Central memory CD8-positive, alpha-beta T cell (primary cell): Measurements from ENCODE around the gene ARFGAP1.

ENCODE experiments used
- ATAC-seq: fragments of 150-1000 bp; cut with Tn5 transposase; replicated peaks from 2 replicates; pipeline ENCODE4 v1.10.0; 2022; ENCODE audit warnings: mild to moderate bottlenecking, moderate FRiP score, moderate number of reproducible peaks; ENCODE audit not compliant: poor library complexity, severe bottlenecking; ENCODE audit errors: extremely low read depth
- DNase-seq, 2 donors: peaks; one replicate each; pipeline ENCODE4 v3.0.0; 2021; ENCODE audit warnings: low spot score in 2 of 2
- H3K27ac Mint-ChIP-seq: one replicate; pipeline ENCODE4 v1.8.0; 2022; ENCODE audit warnings: low read depth, mild to moderate bottlenecking, moderate library complexity, mixed read lengths
- H3K27me3 Mint-ChIP-seq: one replicate; pipeline ENCODE4 v1.8.0; 2022; ENCODE audit warnings: mixed read lengths
- H3K36me3 Mint-ChIP-seq: one replicate; pipeline ENCODE4 v1.8.0; 2022; ENCODE audit warnings: mild to moderate bottlenecking, moderate library complexity, mixed read lengths; ENCODE audit not compliant: insufficient read depth
- H3K4me1 Mint-ChIP-seq: one replicate; pipeline ENCODE4 v1.8.0; 2022; ENCODE audit warnings: mixed read lengths
- H3K4me3 Mint-ChIP-seq: one replicate; pipeline ENCODE4 v1.8.0; 2022; ENCODE audit warnings: mild to moderate bottlenecking, moderate library complexity, mixed read lengths
- H3K9me3 Mint-ChIP-seq: one replicate; pipeline ENCODE4 v1.8.0; 2022; ENCODE audit warnings: mixed read lengths

ARFGAP1 gene

DNA sequence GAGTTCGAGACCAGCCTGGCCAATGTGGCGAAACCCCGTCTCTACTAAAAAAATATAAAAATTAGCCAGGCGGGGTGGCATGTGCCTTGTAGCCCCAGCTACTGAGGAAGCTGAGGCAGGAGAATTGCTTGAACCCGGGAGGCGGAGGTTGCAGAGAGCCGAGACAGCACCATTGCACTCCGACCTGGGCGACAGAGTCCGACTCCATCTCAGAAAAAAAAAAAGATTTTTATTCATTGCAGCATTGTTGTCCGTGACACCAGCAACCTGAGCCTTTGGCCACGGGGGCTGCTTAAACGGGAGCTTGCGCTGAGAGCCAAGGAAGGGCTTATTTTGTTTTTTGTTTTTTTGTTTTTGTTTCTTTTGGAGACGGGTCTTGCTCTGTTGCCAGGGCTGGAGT, 7.3 kb downstream of the ARFGAP1 start:
- Mint-ChIP-seq H3K4me3 (no peak overlapping the region), H3K27me3 (no peaks in the 10 kb centered on the region), H3K9me3 (no peaks in the 10 kb centered on the region), H3K4me1 (no peaks in the 10 kb centered on the region), H3K36me3 (peaks cover 21% of the 10 kb centered on the region), H3K27ac (no peak overlapping the region)
- no peak for DNase-seq
- ATAC-seq: no peak

DNA sequence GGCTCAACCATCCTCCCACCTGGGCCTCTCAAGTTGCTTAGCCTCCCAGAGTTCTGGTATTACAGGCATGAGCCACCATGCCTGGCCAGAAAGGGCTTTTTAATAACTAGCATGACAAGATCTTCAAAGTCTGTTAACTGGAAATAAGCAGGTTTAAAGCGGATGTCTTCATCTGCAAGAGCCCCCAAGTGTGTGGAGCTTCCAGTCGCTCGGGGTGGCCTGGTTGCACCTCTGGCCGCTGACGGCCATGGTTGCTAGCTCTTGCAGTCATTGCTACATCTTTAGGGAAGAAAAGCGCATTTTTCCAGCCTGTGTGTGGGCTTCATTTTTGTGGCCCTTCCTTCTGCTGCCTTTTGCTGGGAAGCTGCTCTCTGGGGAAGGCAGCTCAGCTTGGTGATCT, 7.8 kb downstream of the ARFGAP1 start:
- Mint-ChIP-seq H3K9me3 (no peaks in the 10 kb centered on the region), H3K36me3 (peaks cover 21% of the 10 kb centered on the region), H3K27me3 (no peaks in the 10 kb centered on the region), H3K4me3 (no peak overlapping the region), H3K4me1 (no peaks in the 10 kb centered on the region), H3K27ac (no peak overlapping the region)
- ATAC-seq (no peak), DNase-seq (no peak)

DNA sequence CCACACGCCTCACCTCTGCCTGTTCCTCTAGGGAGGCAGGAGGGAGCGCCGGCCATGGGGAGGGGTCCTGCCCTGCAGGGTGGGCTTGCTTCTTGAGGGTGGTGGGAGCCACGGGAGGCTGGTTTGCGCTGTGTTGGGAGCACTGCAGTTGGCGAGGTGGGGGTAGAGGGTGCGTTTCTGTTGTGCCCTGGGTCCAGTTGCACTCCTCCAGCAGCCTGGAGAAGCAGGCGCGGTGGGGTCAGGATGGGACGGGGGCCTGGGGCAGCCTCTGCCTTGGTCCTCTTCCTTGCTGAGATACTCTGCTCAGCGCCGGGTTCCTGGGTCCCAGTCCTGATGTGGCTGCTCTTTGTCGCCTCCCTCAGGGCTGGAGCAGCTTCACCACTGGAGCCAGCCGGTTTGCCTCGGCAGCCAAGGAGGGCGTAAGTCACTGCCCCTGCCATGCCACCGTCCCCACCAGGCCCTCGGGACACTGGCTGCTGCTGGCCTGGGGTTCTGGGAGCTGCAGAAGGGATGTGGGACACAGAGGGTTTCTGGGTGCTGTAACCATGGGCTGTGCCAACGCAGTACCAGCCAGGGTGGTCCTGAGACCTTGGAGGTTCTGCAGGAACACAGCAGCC, 8.4 kb downstream of the ARFGAP1 start:
- Mint-ChIP-seq H3K27me3 (no peaks in the 10 kb centered on the region), H3K36me3 (peaks cover 22% of the 10 kb centered on the region), H3K27ac (no peak overlapping the region), H3K9me3 (no peaks in the 10 kb centered on the region), H3K4me3 (no peak overlapping the region), H3K4me1 (no peaks in the 10 kb centered on the region)
- DNase-seq (no peak), ATAC-seq (no peak)

DNA sequence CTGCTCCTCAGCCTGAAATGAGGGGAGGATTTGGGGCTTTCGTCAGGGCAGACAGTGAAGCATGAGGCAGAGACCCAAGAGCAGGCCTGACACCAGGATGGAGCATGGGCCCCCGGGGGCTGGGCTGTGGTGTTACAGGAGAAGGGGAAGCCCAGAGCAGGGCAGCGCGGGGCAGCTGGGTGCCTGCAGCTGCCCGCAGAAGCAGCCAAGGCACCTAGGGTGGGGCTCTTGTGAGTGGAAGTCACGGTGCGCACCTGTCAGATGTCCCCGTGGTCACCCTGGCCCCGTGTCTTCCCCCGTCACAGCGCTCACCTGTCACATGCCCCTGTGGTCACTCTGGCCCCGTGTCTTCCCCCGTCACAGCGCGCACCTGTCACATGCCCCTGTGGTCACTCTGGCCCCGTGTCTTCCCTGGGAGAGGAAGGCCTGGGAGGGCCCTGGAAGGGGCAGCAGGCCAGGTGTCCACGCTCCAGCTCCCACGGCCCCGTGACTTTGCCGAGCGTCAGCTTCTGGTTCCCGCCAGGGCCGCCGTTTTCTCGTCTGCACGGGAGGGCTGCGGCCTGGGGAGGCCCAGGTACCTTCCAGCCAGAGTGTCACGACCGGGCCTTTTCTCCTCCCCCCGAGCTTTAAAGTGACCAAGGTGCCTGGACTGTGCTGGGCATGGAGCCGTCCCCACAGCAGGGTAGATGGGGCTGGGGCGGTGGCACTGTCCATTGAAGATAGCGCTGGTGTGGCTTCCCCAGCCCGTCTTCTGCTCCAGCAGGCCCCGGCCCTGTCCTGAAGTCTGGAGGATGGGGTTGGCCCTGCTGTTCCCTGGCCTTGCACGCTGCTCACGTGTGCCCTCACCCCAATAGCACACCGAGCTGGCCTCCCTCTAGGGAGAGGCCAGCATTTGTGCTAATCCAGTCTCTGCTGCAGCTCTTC, 9.4 kb downstream of the ARFGAP1 start:
- no peak for ATAC-seq

DNA sequence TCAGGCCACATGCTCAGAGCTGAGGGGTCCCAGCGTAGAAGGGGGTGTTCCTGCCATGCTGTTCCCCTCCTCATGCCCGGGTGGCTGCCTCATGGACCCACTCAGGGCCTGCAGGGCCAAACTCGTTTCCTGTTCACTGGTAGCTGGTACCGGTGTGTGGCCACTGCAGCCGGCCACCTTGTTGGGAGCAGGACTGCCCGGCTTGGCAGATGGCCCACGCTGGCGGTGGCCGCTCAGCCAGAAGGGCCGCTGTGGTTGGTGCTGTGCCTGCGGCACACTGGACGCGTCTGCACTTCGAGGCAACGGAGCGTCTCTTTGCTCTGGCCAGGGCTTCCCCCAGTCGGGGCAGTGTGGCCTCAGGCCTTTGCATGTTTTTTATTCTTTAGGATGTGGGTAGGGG, 10.3 kb downstream of the ARFGAP1 start:
- Mint-ChIP-seq H3K9me3 (no peaks in the 10 kb centered on the region), H3K27me3 (no peaks in the 10 kb centered on the region), H3K36me3 (peaks cover 21% of the 10 kb centered on the region), H3K27ac (no peak overlapping the region), H3K4me3 (no peak overlapping the region), H3K4me1 (no peaks in the 10 kb centered on the region)
- ATAC-seq (no peak), DNase-seq (no peak)

More for the DNA sequence above, 9.4 kb downstream of the ARFGAP1 start:
- no peaks in the 10 kb centered on the region for H3K4me1 Mint-ChIP-seq
- no peaks in the 10 kb centered on the region for H3K9me3 Mint-ChIP-seq
- H3K4me3 Mint-ChIP-seq: no peak overlapping the region
- H3K27ac Mint-ChIP-seq: no peak overlapping the region
- DNase-seq: no peak
- no peaks in the 10 kb centered on the region for H3K27me3 Mint-ChIP-seq
- peaks cover 22% of the 10 kb centered on the region for H3K36me3 Mint-ChIP-seq

DNA sequence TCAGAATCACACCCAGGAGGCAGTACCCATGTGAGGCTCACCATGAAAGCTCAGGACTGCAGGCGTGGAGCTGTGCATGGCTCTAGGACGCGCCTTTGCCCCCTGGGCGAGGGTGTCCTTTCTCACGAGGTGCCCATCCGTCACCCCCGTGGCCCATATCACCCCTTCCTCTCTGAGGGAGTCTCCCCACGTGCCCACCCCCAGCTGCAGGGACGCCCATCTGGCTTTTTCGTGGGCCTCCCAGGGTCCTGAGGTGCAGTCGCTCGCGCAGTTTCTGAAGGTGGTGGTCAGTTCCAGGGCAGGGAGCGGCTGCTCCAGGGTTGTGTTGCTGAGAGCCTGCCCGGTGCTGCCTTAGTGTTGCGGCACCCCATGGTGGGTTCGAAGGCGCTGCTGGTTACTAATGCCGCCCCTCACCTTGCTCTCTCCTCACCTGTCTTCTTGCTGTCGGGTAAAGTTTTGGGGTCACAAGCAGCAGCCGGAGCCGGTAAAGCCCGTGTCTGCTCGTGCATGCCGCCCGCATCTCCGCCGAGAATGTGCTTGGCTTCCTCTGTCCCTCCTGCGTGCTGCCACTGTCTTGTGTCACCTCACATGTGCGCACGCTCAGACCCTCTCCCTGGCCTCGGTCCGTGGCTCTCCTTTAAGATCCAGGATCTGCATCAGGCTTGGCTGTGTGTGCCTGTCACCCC, 10.9 kb downstream of the ARFGAP1 start:
- peak overlapping the region; percentile 55 for H3K27ac Mint-ChIP-seq
- H3K9me3 Mint-ChIP-seq: no peaks in the 10 kb centered on the region
- H3K4me1 Mint-ChIP-seq: no peaks in the 10 kb centered on the region
- DNase-seq (no peak), ATAC-seq (no peak)
- no peaks in the 10 kb centered on the region for H3K27me3 Mint-ChIP-seq
- H3K4me3 Mint-ChIP-seq: peak overlapping the region; percentile 51
- peaks cover 21% of the 10 kb centered on the region for H3K36me3 Mint-ChIP-seq

DNA sequence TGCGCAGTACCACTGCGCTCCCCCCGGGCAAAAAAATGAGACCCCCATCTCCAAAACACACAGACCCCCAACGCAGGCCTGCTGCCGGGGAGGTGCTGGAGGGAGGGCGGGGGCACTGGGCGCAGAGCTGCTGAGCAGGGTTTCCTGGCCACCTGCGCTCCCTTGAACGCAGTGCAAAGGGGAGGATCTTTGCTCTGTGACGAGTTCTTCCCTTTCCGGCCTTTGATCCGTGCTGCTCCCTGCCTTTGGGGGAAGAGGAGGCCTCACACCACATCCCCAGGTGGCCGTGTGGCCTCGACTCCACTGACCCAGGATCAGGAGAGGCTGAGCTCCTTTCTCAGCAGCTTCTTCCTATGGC, 11.4 kb downstream of the ARFGAP1 start:
- Mint-ChIP-seq H3K4me3 (peak overlapping the region; percentile 51), H3K9me3 (no peaks in the 10 kb centered on the region), H3K27me3 (no peaks in the 10 kb centered on the region), H3K4me1 (no peaks in the 10 kb centered on the region), H3K27ac (peak overlapping the region; percentile 55), H3K36me3 (peaks cover 23% of the 10 kb centered on the region)
- DNase-seq: no peak
- ATAC-seq: no peak

DNA sequence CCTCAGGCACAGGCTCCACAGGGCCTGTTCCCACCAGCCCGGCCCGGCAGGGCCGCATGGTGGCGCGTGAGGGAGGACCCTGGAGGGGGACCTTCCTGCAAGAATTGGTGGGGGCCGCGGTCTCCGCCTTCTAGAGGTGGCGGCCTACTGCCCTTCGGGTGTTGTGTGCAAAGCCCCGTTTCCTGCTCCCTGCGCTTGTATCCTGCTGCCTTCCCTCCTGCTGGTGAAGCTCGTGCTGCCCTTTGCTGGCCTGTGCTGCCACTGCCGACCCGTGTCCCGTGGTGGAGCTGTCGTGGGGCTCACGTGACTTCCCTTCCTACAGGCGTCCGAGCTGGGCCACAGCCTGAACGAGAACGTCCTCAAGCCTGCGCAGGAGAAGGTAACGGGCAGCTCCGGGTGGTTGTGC, 11.9 kb downstream of the ARFGAP1 start:
- H3K27ac Mint-ChIP-seq: no peak overlapping the region
- ATAC-seq (no peak), DNase-seq (no peak)
- no peaks in the 10 kb centered on the region for H3K4me1 Mint-ChIP-seq
- no peaks in the 10 kb centered on the region for H3K27me3 Mint-ChIP-seq
- H3K36me3 Mint-ChIP-seq: peaks cover 18% of the 10 kb centered on the region
- peak overlapping the region; percentile 51 for H3K4me3 Mint-ChIP-seq
- H3K9me3 Mint-ChIP-seq: no peaks in the 10 kb centered on the region

DNA sequence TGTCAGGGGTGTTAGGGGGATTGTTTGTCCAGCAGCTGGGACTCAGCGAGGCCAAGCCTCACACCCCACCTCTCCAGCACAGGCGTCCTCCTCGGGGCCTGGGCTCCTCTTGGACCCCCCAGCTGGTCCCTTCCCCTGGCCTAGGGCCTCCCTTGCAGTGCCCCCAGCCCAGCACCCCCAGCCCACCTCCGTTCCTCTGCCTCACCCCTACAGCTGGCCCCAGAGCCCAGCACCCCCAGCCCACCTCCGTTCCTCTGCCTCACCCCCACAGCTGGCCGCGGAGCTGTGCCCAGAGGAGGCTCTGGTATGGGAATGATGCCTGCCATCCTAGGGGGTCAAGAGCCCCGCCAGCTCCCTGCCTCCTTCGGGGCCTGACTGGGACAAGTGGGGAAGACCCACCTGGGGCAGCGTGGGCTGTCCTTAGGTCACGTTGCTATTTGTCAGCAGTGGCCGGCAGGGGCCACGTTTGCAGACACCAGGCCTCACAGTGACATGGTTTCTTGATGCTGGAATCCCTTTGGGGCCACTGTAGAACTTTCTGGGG, 12.4 kb downstream of the ARFGAP1 start:
- no peak for DNase-seq

DNA sequence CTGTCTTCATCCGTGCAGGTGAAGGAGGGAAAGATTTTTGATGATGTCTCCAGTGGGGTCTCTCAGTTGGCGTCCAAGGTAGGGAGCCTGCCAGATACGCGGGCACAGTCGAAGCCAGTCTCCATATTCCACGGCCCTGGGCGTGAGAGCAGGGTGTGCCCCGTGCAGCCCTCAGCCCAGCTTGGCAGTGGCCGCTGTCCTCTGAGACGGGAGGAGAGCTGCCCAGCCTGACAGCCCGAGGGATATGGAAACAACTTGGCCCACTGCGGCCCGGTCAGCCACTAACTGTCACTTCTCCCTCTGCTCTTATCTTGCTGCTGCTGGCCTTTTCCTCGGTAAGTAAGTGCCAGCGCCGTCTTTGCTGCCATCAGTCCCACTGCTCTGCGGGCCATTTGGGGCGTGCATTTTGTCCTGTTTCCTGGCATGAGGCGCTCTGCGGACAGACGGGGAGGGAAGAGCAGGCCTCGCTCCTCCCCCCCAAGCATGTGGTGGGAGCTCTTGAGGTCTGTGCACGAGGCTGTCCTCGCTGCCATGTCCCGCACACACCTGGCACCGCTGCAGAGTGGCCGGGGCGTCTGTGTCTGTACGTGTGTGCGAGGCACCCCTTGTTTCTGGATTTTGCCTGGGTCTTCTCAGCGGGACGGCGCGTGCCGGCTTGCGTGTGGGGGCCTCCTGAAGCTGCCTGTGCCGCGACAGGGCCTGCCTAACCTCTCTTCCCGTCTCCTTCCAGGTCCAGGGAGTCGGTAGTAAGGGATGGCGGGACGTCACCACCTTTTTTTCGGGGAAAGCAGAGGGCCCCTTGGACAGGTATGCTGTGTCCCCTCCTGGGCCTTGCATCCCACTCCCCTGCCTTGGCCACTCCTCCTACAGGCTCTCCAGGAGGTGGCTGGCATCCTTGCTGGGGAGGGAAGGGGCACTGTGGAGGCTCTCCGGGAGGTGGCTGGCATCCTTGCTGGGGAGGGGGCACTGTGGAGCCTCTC, 13.3 kb downstream of the ARFGAP1 start:
- H3K27ac Mint-ChIP-seq: no peak overlapping the region
- ATAC-seq: no peak
- no peaks in the 10 kb centered on the region for H3K27me3 Mint-ChIP-seq
- H3K36me3 Mint-ChIP-seq: peaks cover 16% of the 10 kb centered on the region
- no peak for DNase-seq
- no peak overlapping the region for H3K4me3 Mint-ChIP-seq
- no peaks in the 10 kb centered on the region for H3K4me1 Mint-ChIP-seq
- H3K9me3 Mint-ChIP-seq: no peaks in the 10 kb centered on the region

More for the DNA sequence above, 12.4 kb downstream of the ARFGAP1 start:
- H3K9me3 Mint-ChIP-seq: no peaks in the 10 kb centered on the region
- H3K27ac Mint-ChIP-seq: no peak overlapping the region
- no peak for ATAC-seq
- peaks cover 20% of the 10 kb centered on the region for H3K36me3 Mint-ChIP-seq
- H3K4me3 Mint-ChIP-seq: peak overlapping the region; percentile 51
- no peaks in the 10 kb centered on the region for H3K27me3 Mint-ChIP-seq
- H3K4me1 Mint-ChIP-seq: no peaks in the 10 kb centered on the region

DNA sequence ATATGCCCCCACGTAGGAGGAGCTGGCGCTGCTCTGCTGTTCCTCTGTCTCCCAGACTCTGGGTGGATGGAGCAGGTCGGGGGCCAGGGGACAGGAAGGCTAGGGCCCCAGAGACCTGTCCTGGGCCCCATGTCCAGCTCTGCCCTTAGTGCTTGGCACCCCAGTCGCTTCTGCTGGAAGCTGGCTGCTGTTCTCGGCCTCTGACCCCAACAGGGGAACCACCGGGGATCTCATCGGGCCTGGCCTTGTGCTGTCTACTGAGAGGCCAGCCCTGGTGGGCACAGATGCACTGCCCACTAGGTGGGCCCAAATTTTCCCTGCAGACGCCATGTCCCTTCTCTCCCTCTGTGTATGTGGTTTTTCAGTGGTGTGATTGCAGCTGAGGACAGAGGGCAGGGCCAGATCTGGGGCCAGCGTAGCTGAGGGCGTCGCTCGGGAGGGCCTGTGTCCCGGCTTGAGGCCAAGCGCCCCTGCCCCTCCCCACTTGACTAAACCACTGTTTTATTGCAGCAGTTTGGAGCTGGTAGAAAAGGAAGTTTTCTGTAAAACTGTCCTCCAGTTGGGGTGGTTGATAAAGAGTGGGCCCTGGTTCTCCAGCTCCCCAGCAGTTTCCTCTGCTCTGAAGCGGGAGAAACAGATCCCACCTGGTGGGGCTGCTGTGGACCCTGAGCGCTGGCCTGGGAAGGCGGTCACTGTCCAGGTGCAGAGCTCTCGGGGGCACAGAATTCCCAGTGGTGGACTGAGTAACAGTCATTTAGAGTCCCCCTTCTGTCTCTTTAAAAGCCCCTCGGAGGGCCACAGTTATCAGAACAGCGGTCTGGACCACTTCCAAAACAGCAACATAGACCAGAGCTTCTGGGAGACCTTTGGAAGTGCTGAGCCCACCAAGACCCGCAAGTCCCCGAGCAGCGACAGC, 14.4 kb downstream of the ARFGAP1 start:
- no peaks in the 10 kb centered on the region for H3K9me3 Mint-ChIP-seq
- no peak for DNase-seq
- peaks cover 19% of the 10 kb centered on the region for H3K36me3 Mint-ChIP-seq
- no peak overlapping the region for H3K4me3 Mint-ChIP-seq
- no peaks in the 10 kb centered on the region for H3K4me1 Mint-ChIP-seq
- no peaks in the 10 kb centered on the region for H3K27me3 Mint-ChIP-seq
- ATAC-seq: no peak
- H3K27ac Mint-ChIP-seq: no peak overlapping the region
